ENCODE measurements around the gene CNTNAP2. TPM values are rescaled to one million over a fixed set of nuclear protein-coding genes. Genes with fewer than 3 reads are reported as not detected.

Gene CNTNAP2
- total RNA-seq, 1 experiment from 2014 or later, result 64.5 TPM

DNA sequence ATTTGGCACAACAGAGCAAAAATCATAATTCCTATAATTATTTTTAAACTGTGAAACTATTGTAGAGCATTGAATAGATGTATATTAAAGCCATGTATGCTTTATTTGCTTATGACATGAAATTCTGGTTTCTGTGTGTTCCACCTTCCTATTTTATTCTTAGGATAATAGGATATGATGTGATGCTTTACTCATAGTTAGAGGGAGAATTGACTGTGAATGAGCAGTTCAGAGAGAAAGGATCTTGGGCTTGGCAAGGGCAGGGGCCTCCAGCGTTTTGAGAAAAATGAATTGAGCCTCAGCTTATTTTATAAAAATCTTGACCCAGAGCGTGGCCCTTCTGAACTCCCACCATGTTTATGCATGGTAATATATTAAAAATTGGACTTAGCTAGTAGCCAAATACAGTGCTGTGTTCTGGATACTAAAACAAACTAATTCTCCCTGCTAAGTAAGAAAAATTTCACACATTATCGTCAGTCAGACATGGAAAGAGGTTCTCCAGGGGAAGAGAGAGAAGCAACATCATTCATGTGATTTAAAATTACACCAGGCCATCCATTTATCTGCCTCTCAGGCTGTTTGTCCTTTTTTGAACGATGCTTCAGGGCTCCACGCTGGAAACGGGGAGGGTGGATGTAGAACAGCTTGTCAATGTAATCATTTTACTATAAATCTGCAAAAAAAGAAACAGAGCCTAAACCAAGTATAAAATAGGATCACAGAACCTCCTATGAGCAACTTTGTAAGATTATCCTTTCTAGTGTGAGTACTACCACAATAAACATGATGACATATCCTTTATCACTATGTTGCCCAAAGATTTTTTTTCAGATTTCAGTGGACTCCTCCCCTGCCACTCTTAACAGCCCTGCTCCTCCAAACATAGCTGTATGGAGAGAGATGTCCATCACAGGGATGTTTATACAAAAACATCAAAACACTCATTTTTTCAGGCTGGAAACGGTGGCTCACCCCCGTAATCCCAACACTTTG, 2215.9 kb downstream of the CNTNAP2 start:
- no CpG with 5 or more reads among the region's 8 CpGs for WGBS (ENCODE audit: extremely low coverage, insufficient read length, low lambda C conversion rate)

More for the DNA sequence above, 2215.9 kb downstream of the CNTNAP2 start:
- no peaks in the 10 kb centered on the region for H3K79me1 ChIP-seq (ENCODE audit: insufficient read depth, low read depth, low read length, poor library complexity, severe bottlenecking)
- Mint-ChIP-seq H3K27ac (no peak overlapping the region), H3K4me3 (no peak overlapping the region), H3K9me3 (peaks cover 26 to 28% of the 10 kb centered on the region in 2 experiments), H3K36me3 (ENCODE audit: insufficient read depth in 1 of 3, low read depth in 3 of 3) (peaks cover 21 to 26% (median 23%) of the 10 kb centered on the region in 3 experiments), H3K27me3 (ENCODE audit: low read depth) (peaks cover 2% of the 10 kb centered on the region; the same call in 1 of the 2 replicates), H3K4me1 (peaks cover 36 to 47% of the 10 kb centered on the region in 2 experiments)
- H3K4me1 ChIP-seq (ENCODE audit: insufficient read depth, low read length), result peaks cover 3% of the 10 kb centered on the region
- H3K27ac ChIP-seq (ENCODE audit: insufficient read length, low read depth, low read length), result no peak overlapping the region
- no peak overlapping the region for H4K91ac ChIP-seq (ENCODE audit: insufficient read length, low read depth, low read length)
- H2AFZ ChIP-seq (ENCODE audit: low read length), result no peak overlapping the region
- peaks cover 20% of the 10 kb centered on the region for H3K9me3 ChIP-seq (ENCODE audit: control insufficient read depth, low read depth, low read length)
- no peak overlapping the region for H3K4ac ChIP-seq (ENCODE audit: low read depth, low read length)
- no peak overlapping the region for H3K18ac ChIP-seq (ENCODE audit: insufficient read length, low read depth, low read length)
- no peaks in the 10 kb centered on the region for H3K23me2 ChIP-seq (ENCODE audit: insufficient read length, low read depth, low read length, poor library complexity, severe bottlenecking)
- H2BK5ac ChIP-seq (ENCODE audit: insufficient read length, low read length), result no peak overlapping the region
- no peaks in the 10 kb centered on the region for H4K20me1 ChIP-seq (ENCODE audit: control insufficient read depth, insufficient read depth, insufficient read length)
- H4K5ac ChIP-seq (ENCODE audit: insufficient read length, low read depth, low read length), result no peak overlapping the region
- H2BK120ac ChIP-seq (ENCODE audit: low read depth, low read length, poor library complexity, severe bottlenecking), result no peak overlapping the region
- no peak overlapping the region for H2AK5ac ChIP-seq (ENCODE audit: insufficient read length, low read length)
- H3K14ac ChIP-seq (ENCODE audit: insufficient read depth, low read length), result no peak overlapping the region
- no peak for DNase-seq
- no peak overlapping the region for H3T11ph ChIP-seq (ENCODE audit: low read length)
- no peaks in the 10 kb centered on the region for H3K27me3 ChIP-seq (ENCODE audit: insufficient read depth, low read length)
- no peaks in the 10 kb centered on the region for H3K79me2 ChIP-seq (ENCODE audit: insufficient read depth, low read length)
- no peak overlapping the region for H3K4me2 ChIP-seq (ENCODE audit: insufficient read depth, insufficient read length, low read length)
- H3K9ac ChIP-seq (ENCODE audit: extremely low read depth, insufficient read length, low read length), result no peak overlapping the region
- H3K56ac ChIP-seq (ENCODE audit: insufficient read length, low read depth, low read length), result no peak overlapping the region
- no peak overlapping the region for H3K23ac ChIP-seq (ENCODE audit: insufficient read length, low read depth, low read length)
- H2BK20ac ChIP-seq (ENCODE audit: low read depth, low read length, poor library complexity, severe bottlenecking), result no peak overlapping the region
- TF ChIP-seq, protein P1, sequence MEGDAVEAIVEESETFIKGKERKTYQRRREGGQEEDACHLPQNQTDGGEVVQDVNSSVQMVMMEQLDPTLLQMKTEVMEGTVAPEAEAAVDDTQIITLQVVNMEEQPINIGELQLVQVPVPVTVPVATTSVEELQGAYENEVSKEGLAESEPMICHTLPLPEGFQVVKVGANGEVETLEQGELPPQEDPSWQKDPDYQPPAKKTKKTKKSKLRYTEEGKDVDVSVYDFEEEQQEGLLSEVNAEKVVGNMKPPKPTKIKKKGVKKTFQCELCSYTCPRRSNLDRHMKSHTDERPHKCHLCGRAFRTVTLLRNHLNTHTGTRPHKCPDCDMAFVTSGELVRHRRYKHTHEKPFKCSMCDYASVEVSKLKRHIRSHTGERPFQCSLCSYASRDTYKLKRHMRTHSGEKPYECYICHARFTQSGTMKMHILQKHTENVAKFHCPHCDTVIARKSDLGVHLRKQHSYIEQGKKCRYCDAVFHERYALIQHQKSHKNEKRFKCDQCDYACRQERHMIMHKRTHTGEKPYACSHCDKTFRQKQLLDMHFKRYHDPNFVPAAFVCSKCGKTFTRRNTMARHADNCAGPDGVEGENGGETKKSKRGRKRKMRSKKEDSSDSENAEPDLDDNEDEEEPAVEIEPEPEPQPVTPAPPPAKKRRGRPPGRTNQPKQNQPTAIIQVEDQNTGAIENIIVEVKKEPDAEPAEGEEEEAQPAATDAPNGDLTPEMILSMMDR (conservative IDR thresholded peaks at IDR 0.05), result no peak
- no peak overlapping the region for H4K8ac ChIP-seq (replicated peaks; ENCODE audit: insufficient read length, low read depth, low read length)
- H2BK15ac ChIP-seq (ENCODE audit: low read depth, low read length), result no peak overlapping the region
- no peak overlapping the region for H2BK12ac ChIP-seq (ENCODE audit: insufficient read length, low read depth, low read length)
